ENCODE measurements around the gene SPTBN4.

SPTBN4 gene

DNA sequence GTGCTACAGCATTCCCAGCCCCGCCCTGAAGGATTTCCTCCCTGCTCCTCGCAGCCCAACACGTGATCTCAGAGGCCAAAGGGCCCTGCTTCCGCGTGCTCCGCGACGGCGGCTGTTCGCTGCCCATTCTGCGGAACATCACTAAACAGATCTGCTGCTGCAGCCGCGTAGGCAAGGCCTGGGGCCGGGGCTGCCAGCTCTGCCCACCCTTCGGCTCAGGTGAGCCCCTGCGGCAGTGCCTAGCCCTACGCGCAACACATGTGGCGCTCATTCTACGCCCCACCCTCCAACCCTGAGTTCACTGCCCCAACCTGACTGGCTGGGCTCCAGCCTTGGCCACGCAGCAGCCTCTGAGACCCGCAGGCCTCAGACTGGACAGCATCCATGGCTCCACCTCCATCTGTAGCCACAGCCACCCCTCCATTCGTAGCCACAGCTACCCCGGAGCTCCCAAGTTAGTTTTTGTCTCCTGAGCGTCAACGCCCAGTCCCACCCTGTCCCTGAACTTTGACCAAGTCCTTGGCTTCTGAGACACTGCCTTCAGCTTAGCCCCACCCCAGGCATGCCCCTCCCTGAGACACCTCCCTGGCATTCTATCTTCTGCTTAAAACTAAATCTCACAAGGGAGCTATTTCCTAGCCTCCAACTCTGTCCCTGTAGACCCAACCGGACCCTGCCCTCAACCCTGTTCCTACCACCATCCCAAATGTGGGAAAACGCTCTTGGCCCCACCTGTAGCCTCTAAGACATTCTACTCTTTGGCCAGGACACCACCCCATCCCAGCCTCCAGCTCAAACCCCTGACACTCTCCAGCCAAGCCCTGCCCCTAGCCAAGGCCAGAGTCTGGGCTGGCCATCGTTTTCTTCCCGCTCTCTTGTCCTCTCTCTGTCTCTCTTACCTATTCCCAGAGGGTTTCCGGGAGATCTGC is 140.8 kb downstream of the SPTBN4 start:
- no peak for DNase-seq

GRCh38 chr19:40608240-40608621 is 141.4 kb downstream of the SPTBN4 start:
- DNase-seq = no peak

GRCh38 chr19:40608957-40609356 is 142.2 kb downstream of the SPTBN4 start:
- no peak for DNase-seq

- peak; percentile 91 for DNase-seq
These were observed 143.0 kb downstream of the SPTBN4 start for GRCh38 chr19:40609561-40610395.

- peak; percentile 64 for DNase-seq
These were observed 143.7 kb downstream of the SPTBN4 start for GRCh38 chr19:40610396-40611064.

GRCh38 chr19:40611096-40611495 is 144.3 kb downstream of the SPTBN4 start:
- DNase-seq = peak; percentile 39

GRCh38 chr19:40611900-40612698 is 145.3 kb downstream of the SPTBN4 start:
- no peak for DNase-seq

GRCh38 chr19:40612831-40613689 is 146.3 kb downstream of the SPTBN4 start:
- peak; percentile 76 for DNase-seq

- peak; percentile 90 for DNase-seq
These were observed 147.2 kb downstream of the SPTBN4 start for GRCh38 chr19:40613690-40614621.

GRCh38 chr19:40614622-40615411 is 148.0 kb downstream of the SPTBN4 start:
- peak; percentile 98 for DNase-seq

DNA sequence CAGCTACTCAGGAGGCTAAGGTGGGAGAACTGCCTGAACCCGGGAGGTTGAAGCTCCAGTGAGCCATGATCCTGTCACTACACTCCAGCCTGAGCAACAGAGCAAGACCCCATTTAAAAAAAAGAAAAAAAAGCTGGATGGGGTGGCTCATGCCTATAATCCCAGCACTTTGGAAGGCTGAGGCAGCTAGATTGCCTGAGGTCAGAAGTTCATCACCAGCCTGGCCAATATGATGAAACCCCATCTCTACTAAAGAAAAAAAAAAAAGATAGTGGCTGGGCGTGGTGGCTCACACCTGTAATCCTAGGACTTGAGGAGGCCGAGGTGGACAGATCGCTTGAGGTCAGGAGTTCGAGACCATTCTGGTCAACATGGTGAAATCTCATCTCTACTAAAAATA is 149.4 kb downstream of the SPTBN4 start:
- DNase-seq = no peak

DNA sequence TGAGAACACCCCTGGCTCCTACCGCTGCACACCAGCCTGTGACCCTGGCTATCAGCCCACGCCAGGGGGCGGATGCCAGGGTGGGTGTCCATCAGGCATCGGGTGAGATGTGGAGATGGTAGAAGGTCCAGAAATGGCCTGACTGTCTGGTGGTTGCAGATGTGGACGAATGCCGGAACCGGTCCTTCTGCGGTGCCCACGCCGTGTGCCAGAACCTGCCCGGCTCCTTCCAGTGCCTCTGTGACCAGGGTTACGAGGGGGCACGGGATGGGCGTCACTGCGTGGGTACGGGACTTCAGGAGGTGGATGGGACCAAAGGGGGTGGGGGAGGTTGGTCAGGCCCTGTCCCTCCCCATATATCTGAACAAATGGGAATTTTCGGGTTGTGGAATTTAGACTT is 150.1 kb downstream of the SPTBN4 start:
- DNase-seq = no peak

DNA sequence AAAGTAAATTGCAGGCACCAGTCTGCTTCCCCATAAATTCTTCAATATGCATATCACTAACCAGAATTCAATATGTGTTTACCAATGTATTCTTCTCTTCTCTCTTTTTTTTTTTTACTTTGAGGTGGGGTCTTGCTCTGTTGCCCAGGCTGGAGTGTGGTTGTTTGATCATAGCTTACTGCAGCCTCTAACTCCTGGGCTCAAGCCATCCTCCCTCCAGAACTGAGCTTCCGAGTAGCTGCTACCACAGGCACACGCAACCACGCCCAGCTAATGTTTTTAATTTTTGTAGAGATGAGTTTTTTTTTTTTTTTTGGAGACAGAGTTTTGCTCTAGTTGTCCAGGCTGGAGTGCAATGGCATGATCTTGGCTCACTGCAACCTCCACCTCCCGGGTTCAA is 151.2 kb downstream of the SPTBN4 start:
- DNase-seq = no peak

DNA sequence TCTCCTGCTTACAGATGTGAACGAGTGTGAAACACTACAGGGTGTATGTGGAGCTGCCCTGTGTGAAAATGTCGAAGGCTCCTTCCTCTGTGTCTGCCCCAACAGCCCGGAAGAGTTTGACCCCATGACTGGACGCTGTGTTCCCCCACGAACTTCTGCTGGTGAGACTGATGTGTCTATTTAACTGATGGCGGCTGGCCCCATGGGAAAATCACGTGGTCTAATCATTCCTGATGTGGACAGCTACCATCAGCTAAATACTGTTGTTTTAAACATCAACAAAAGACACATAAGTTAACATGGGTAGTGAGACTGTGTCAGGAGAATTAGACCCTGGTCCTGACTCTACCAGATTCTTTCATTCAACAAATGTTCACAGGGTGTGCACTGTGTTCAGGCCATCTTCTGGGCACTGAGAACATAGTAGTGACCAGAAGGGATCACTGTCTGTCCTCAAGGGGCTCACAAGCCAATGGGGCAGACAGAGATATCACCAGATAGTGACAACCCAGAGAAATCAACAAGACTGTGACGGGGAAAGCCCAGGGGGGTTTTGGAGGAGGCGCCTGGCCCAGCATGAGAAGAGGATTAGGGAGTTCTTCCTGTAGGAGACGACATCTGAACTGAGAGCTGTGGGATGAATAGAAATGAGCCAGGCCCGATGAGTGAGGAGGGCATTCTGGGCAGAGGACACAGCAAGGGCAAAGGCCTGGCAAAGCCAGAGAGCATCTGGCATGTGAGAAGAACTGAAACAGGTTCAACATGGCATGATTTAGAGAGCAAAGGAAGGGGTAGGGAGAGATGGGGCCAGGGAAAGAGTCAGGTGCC is 152.7 kb downstream of the SPTBN4 start:
- DNase-seq = no peak

DNA sequence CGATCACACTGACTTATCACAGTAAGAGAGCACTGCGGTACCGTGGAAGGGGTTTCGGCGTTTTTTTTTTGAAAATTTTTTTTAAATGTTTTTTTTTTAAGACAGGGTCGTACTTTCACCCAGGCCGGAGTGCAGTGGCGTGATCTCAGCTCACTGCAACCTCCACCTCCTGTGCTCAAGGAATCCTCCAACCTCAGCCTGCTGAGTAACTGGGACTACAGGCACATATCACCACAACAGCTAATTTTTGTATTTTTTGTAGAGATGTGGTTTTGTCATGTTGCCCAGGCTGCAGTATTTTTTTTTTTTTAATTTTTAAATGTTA is 153.3 kb downstream of the SPTBN4 start:
- DNase-seq = no peak

- no peak for DNase-seq
These were observed 154.5 kb downstream of the SPTBN4 start for GRCh38 chr19:40621283-40621682.

GRCh38 chr19:40621966-40622772 is 155.4 kb downstream of the SPTBN4 start:
- DNase-seq = no peak

DNA sequence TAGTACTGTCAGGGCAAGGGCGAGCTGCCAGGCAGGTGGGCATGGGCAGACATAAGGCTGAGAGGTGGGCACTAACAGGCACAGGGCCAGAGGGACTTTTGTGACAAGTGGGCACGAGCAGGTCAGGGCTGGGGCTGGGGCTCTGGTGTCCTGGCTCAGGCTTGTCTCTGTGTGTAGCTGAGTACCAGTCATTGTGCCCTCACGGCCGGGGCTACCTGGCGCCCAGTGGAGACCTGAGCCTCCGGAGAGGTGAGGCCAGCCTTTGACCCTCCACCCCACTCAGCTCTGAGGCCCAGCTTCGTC is 155.9 kb downstream of the SPTBN4 start:
- DNase-seq = no peak

Measured in activated naive CD4-positive, alpha-beta T cell treated with Interleukin-2 at 50 U/mL for 16 hours (primary cell).